Stimulated activated CD4-positive, alpha-beta T cell treated with anti-CD3 and anti-CD28 coated beads, TNF-alpha, amount 100 ng/mL, for 24 hours (primary cell): ENCODE data around the gene LMCD1.

Experiments
- DNase-seq, 3 experiments: peaks; one replicate each; pipeline ENCODE4 v3.0.0-alpha.2; 2020; ENCODE audit warnings: low read depth in 3 of 3

Gene LMCD1

GRCh38 chr3:8501371-8502131 lies at the start of gene LMCD1:
LMCD1 (plus strand) TSS chr3:8501823; CDS start chr3:8501939, 116 bp downstream.
- peak; percentile 52 to 81 (median 68) for DNase-seq

GRCh38 chr3:8452112-8452511 lies 49.5 kb upstream of the LMCD1 start:
- DNase-seq: no peak

- no peak for DNase-seq
These were observed 48.5 kb upstream of the LMCD1 start for GRCh38 chr3:8453153-8453552.

GRCh38 chr3:8455526-8456411 lies 45.9 kb upstream of the LMCD1 start:
- DNase-seq: no peak

GRCh38 chr3:8456412-8456811 lies 45.2 kb upstream of the LMCD1 start:
- no peak for DNase-seq

- no peak for DNase-seq
These were observed 44.6 kb upstream of the LMCD1 start for GRCh38 chr3:8457039-8457438.

GRCh38 chr3:8458238-8458661 lies 43.4 kb upstream of the LMCD1 start:
- DNase-seq: no peak

GRCh38 chr3:8458711-8459110 lies 42.9 kb upstream of the LMCD1 start:
- DNase-seq: no peak

- no peak for DNase-seq
These were observed 41.4 kb upstream of the LMCD1 start for GRCh38 chr3:8460050-8460708.

GRCh38 chr3:8460815-8461456 lies 40.7 kb upstream of the LMCD1 start:
- no peak for DNase-seq

GRCh38 chr3:8464668-8465067 lies 37.0 kb upstream of the LMCD1 start:
- DNase-seq: no peak

GRCh38 chr3:8466526-8466925 lies 35.1 kb upstream of the LMCD1 start:
- DNase-seq: no peak

- DNase-seq: no peak
These were observed 30.8 kb upstream of the LMCD1 start for GRCh38 chr3:8470801-8471200.

- DNase-seq: no peak
These were observed 29.1 kb upstream of the LMCD1 start for GRCh38 chr3:8472549-8472948.

GRCh38 chr3:8473029-8473428 lies 28.6 kb upstream of the LMCD1 start:
- no peak for DNase-seq

GRCh38 chr3:8473990-8474389 lies 27.6 kb upstream of the LMCD1 start:
- DNase-seq: no peak

- no peak for DNase-seq
These were observed 26.6 kb upstream of the LMCD1 start for GRCh38 chr3:8474991-8475390.

- DNase-seq: no peak
These were observed 20.9 kb upstream of the LMCD1 start for GRCh38 chr3:8480699-8481098.

- no peak for DNase-seq
These were observed 20.2 kb upstream of the LMCD1 start for GRCh38 chr3:8481380-8481779.

- no peak for DNase-seq
These were observed 19.4 kb upstream of the LMCD1 start for GRCh38 chr3:8482263-8482662.

GRCh38 chr3:8482960-8483665 lies 18.5 kb upstream of the LMCD1 start:
- DNase-seq: no peak
